ENCODE data around the gene PBX1. TPM values are rescaled to one million over a fixed set of nuclear protein-coding genes. Genes with fewer than 3 reads are reported as not detected.
A peak's percentile ranks its signal among the peaks of the same experiment; 100 is the strongest.

Gene PBX1
- total and polyA plus RNA-seq, 4 donors, result 7.8 to 112 (median 33.5) TPM

DNA sequence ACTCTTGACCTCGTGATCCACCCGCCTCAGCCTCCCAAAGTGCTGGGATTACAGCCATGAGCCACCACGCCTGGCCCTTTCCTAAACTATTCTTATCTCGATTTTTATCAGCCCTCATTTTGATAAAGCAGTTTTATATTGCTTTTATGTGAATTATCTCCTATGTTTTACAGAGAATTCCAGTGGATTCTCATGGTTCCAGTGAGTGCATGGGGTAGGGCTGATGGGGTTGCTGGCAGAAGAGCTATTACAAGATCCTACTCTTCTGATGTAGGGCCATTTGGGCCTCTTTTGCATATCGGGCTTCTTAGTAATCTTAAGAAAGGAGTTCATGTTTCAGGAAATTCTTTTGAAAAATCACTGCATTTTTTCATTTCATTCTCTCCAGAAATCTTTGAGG, 187.6 kb downstream of the PBX1 start:
- no peak overlapping the region for H3K9ac ChIP-seq (ENCODE audit: insufficient read depth in 1 of 2, low read length in 2 of 2)
- no peaks in the 10 kb centered on the region for H3K27me3 ChIP-seq (ENCODE audit: control insufficient read depth in 3 of 3, insufficient read depth in 3 of 3, low read length in 2 of 3)
- peaks cover 0 to 32% (median 14%) of the 10 kb centered on the region in 5 donors for H3K4me1 ChIP-seq (ENCODE audit: control insufficient read depth in 5 of 5, insufficient read depth in 5 of 5, low read length in 5 of 5)
- no peaks in the 10 kb centered on the region for H3K9me3 ChIP-seq (ENCODE audit: control insufficient read depth in 4 of 4, insufficient read depth in 3 of 4, low read length in 3 of 4)
- 77 to 93% methylated on average over 5 of the region's 5 CpGs for WGBS, 2 donors
- no peak overlapping the region for H3K4me3 ChIP-seq
- ATAC-seq (ENCODE audit: insufficient read depth, low FRiP score), result no peak
- TF ChIP-seq, protein P1, sequence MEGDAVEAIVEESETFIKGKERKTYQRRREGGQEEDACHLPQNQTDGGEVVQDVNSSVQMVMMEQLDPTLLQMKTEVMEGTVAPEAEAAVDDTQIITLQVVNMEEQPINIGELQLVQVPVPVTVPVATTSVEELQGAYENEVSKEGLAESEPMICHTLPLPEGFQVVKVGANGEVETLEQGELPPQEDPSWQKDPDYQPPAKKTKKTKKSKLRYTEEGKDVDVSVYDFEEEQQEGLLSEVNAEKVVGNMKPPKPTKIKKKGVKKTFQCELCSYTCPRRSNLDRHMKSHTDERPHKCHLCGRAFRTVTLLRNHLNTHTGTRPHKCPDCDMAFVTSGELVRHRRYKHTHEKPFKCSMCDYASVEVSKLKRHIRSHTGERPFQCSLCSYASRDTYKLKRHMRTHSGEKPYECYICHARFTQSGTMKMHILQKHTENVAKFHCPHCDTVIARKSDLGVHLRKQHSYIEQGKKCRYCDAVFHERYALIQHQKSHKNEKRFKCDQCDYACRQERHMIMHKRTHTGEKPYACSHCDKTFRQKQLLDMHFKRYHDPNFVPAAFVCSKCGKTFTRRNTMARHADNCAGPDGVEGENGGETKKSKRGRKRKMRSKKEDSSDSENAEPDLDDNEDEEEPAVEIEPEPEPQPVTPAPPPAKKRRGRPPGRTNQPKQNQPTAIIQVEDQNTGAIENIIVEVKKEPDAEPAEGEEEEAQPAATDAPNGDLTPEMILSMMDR (IDR thresholded peaks at IDR 0.05; ENCODE audit: control extremely low read depth, extremely low read depth), result no peak
- no peaks in the 10 kb centered on the region for H3K36me3 ChIP-seq (ENCODE audit: control insufficient read depth in 4 of 4, insufficient read depth in 4 of 4, low read length in 4 of 4)
- no peak overlapping the region for H3K27ac ChIP-seq (ENCODE audit: low read depth in 1 of 2, low read length in 1 of 2)
- no peak for DNase-seq

DNA sequence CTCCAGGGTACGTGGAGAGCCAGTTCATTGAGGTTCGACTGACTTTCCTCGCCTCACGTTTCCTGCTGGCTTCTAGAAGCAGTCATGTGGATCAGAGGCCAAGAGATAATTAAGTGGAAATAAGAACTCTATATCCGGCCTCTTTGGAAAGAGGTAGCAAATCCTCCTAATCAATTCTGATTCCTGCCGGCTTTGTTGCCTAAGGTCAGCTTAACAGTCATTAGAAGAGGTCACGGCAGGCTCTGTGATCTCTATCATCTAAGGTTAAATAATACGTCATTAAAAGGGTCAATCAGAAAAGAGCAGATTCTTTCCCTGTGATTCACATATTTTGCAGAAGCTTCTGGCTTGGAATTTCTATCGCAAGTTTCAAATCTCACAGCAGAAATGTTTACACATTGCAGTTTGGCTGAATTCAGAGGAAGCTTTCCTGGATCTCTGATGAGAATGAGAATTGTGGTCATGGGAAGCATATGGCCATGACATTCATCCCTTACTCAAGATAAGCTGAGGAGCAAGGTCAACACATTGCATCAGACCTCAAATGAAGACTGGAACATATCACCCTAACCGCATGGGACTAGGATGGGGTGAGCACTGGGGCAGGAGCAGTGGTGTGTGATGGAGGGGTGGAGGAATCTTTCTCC, 189.4 kb downstream of the PBX1 start:
- H3K27me3 ChIP-seq (ENCODE audit: control insufficient read depth in 3 of 3, insufficient read depth in 3 of 3, low read length in 2 of 3), result no peaks in the 10 kb centered on the region
- TF ChIP-seq, protein P1 (IDR thresholded peaks at IDR 0.05; ENCODE audit: control extremely low read depth, extremely low read depth), result no peak
- peaks cover 0 to 41% (median 9%) of the 10 kb centered on the region in 5 donors for H3K4me1 ChIP-seq (ENCODE audit: control insufficient read depth in 5 of 5, insufficient read depth in 5 of 5, low read length in 5 of 5)
- 65 to 83% methylated on average over 10 of the region's 10 CpGs for WGBS, 2 donors
- peak in 2 of 3 donors; percentile 81 to 88 for DNase-seq
- H3K9me3 ChIP-seq (ENCODE audit: control insufficient read depth in 4 of 4, insufficient read depth in 3 of 4, low read length in 3 of 4), result no peaks in the 10 kb centered on the region
- H3K36me3 ChIP-seq (ENCODE audit: control insufficient read depth in 4 of 4, insufficient read depth in 4 of 4, low read length in 4 of 4), result no peaks in the 10 kb centered on the region
- peak; percentile 55 for ATAC-seq (ENCODE audit: insufficient read depth, low FRiP score)
- H3K4me3 ChIP-seq, result no peak overlapping the region
- peak overlapping the region in 1 of 2 donors; percentile 47 for H3K9ac ChIP-seq (ENCODE audit: insufficient read depth in 1 of 2, low read length in 2 of 2)
- H3K27ac ChIP-seq (ENCODE audit: low read depth in 1 of 2, low read length in 1 of 2), result peak overlapping the region; percentile 69 to 70

DNA sequence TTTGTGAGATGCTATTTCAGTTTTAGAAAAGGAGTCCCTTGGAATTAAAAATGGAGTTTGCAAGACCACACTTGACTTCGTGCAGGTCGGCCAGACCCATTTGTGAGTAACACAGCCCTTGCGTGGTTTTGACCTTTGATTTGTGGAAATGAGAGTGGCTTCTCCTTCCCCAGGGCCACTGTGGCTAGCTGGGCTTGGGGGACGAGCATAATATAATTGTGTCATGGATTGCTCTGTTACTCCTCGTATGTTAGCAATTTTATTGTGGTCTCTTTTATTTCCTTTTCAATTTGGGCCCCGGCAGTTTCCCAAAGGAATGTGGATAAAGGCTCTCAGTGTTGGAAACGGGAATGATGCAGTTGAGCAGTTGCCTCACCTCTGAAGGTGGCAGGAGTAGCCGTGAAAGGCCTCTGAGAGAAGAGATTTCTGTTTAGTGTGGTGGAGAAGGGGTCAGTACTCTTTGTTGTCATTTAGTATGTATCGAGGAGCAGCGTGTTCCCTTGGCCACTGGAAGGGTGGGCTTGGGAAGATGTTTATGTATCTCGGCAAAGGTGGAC, 194.6 kb downstream of the PBX1 start:
- Histone ChIP-seq H3K27me3 (ENCODE audit: control insufficient read depth in 3 of 3, insufficient read depth in 3 of 3, low read length in 2 of 3) (no peaks in the 10 kb centered on the region), H3K4me1 (ENCODE audit: control insufficient read depth in 5 of 5, insufficient read depth in 5 of 5, low read length in 5 of 5) (peaks cover 4 to 35% (median 15%) of the 10 kb centered on the region in 5 donors), H3K9me3 (ENCODE audit: control insufficient read depth in 4 of 4, insufficient read depth in 3 of 4, low read length in 3 of 4) (peaks cover 0 to 3% (median 0%) of the 10 kb centered on the region in 4 donors), H3K36me3 (ENCODE audit: control insufficient read depth in 4 of 4, insufficient read depth in 4 of 4, low read length in 4 of 4) (no peaks in the 10 kb centered on the region), H3K27ac (ENCODE audit: low read depth in 1 of 2, low read length in 1 of 2) (peak overlapping the region; percentile 76 to 85), H3K9ac (ENCODE audit: insufficient read depth in 1 of 2, low read length in 2 of 2) (peak overlapping the region in 1 of 2 donors; percentile 46), H3K4me3 (no peak overlapping the region)
- no peak for ATAC-seq (ENCODE audit: insufficient read depth, low FRiP score)
- TF ChIP-seq, protein P1 (IDR thresholded peaks at IDR 0.05; ENCODE audit: control extremely low read depth, extremely low read depth), result no peak
- DNase-seq, result peak in 1 of 3 donors; percentile 37
- 78% methylated on average over 11 of the region's 11 CpGs for WGBS, 2 donors

Data from lung (tissue), 12 donors.